ENCODE measurements around the gene RAET1L. TPM values are rescaled to one million over a fixed set of nuclear protein-coding genes. Genes with fewer than 3 reads are reported as not detected.

RAET1L gene
- total and polyA plus RNA-seq, 2 experiments from 2014 or later: not detected

DNA sequence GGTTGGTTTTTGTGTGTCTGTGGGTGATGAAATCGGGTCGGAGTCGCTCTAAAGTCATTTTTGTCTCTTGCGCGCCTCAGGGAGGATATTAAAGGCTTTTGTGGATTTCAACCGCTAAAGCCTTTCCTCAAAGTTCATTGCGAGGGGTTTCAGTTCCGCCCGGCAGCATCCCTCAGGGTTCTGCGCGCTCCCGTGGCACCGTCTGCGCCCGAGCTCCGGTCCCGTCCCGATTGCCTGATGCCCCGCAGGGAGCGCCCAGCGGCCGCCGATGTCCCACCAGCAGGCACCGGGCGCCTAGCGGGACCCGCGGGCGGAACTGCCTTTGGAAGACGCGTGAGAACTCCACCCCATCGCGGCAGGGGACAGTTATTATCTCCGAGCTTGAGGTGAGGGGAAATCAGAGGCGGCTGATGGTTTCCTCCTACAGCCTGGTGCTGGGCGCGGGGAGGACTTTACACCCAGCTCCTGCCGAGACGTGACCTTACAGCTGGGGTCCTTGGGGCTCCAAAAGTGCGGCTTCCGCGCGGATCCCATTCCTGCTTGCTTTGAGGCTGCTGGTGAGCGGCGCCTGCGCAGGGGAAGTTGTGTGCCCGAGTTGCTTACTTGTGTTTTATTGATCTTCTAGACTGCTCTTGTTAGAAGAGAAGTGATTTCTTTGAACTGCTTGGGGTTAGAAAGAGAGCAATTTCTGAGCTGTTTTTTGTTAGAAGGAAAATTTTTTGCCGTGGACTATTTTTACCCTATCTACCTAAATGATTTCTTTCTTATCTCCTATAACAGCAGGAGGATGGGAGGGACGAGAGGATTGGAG lies 34.5 kb downstream of the RAET1L start (continued):
- TF ChIP-seq, protein P1, sequence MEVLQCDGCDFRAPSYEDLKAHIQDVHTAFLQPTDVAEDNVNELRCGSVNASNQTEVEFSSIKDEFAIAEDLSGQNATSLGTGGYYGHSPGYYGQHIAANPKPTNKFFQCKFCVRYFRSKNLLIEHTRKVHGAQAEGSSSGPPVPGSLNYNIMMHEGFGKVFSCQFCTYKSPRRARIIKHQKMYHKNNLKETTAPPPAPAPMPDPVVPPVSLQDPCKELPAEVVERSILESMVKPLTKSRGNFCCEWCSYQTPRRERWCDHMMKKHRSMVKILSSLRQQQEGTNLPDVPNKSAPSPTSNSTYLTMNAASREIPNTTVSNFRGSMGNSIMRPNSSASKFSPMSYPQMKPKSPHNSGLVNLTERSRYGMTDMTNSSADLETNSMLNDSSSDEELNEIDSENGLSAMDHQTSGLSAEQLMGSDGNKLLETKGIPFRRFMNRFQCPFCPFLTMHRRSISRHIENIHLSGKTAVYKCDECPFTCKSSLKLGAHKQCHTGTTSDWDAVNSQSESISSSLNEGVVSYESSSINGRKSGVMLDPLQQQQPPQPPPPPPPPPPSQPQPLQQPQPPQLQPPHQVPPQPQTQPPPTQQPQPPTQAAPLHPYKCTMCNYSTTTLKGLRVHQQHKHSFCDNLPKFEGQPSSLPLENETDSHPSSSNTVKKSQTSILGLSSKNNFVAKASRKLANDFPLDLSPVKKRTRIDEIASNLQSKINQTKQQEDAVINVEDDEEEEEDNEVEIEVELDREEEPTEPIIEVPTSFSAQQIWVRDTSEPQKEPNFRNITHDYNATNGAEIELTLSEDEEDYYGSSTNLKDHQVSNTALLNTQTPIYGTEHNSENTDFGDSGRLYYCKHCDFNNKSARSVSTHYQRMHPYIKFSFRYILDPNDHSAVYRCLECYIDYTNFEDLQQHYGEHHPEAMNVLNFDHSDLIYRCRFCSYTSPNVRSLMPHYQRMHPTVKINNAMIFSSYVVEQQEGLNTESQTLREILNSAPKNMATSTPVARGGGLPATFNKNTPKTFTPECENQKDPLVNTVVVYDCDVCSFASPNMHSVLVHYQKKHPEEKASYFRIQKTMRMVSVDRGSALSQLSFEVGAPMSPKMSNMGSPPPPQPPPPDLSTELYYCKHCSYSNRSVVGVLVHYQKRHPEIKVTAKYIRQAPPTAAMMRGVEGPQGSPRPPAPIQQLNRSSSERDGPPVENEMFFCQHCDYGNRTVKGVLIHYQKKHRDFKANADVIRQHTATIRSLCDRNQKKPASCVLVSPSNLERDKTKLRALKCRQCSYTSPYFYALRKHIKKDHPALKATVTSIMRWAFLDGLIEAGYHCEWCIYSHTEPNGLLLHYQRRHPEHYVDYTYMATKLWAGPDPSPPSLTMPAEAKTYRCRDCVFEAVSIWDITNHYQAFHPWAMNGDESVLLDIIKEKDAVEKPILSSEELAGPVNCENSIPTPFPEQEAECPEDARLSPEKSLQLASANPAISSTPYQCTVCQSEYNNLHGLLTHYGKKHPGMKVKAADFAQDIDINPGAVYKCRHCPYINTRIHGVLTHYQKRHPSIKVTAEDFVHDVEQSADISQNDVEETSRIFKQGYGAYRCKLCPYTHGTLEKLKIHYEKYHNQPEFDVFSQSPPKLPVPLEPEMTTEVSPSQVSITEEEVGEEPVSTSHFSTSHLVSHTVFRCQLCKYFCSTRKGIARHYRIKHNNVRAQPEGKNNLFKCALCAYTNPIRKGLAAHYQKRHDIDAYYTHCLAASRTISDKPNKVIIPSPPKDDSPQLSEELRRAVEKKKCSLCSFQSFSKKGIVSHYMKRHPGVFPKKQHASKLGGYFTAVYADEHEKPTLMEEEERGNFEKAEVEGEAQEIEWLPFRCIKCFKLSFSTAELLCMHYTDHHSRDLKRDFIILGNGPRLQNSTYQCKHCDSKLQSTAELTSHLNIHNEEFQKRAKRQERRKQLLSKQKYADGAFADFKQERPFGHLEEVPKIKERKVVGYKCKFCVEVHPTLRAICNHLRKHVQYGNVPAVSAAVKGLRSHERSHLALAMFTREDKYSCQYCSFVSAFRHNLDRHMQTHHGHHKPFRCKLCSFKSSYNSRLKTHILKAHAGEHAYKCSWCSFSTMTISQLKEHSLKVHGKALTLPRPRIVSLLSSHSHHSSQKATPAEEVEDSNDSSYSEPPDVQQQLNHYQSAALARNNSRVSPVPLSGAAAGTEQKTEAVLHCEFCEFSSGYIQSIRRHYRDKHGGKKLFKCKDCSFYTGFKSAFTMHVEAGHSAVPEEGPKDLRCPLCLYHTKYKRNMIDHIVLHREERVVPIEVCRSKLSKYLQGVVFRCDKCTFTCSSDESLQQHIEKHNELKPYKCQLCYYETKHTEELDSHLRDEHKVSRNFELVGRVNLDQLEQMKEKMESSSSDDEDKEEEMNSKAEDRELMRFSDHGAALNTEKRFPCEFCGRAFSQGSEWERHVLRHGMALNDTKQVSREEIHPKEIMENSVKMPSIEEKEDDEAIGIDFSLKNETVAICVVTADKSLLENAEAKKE (CRISPR knock-in tag; IDR thresholded peaks at IDR 0.05): no peak
- TF ChIP-seq EZH2phosphoT487 (IDR thresholded peaks at IDR 0.05; ENCODE audit: unreplicated experiment) (peak; percentile 87), ZNF114 (CRISPR knock-in tag; IDR thresholded peaks at IDR 0.05) (no peak)

DNA sequence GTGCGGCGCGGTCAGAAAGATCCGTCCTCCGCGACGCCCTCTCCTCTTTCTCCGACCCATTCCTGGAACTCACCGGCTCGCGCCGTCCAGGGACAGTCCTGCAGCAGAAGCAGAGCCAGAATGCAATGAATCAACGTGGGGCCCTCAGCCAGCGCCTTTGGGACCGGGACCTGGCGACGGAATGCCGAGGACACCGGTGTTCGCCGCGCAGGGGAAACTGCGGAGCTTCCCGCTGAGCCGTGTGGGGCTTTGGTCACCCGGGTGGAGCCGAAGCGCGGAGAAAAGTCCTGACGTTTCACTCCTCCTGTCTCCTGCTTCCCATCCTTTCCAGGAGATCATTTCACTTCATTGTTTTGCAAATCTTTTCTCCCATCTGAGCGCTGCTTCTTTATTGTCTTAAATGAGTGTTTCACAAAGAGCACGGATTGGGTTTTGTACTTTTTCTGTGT lies 35.1 kb downstream of the RAET1L start:
- peak; percentile 90 for TF ChIP-seq EZH2phosphoT487 (IDR thresholded peaks at IDR 0.05; ENCODE audit: unreplicated experiment)
- TF ChIP-seq ZNF114 (CRISPR knock-in tag; IDR thresholded peaks at IDR 0.05): no peak
- no peak for TF ChIP-seq POLR2AphosphoS5 (IDR thresholded peaks at IDR 0.05; ENCODE audit: low read depth)
- TF ChIP-seq, protein P2, sequence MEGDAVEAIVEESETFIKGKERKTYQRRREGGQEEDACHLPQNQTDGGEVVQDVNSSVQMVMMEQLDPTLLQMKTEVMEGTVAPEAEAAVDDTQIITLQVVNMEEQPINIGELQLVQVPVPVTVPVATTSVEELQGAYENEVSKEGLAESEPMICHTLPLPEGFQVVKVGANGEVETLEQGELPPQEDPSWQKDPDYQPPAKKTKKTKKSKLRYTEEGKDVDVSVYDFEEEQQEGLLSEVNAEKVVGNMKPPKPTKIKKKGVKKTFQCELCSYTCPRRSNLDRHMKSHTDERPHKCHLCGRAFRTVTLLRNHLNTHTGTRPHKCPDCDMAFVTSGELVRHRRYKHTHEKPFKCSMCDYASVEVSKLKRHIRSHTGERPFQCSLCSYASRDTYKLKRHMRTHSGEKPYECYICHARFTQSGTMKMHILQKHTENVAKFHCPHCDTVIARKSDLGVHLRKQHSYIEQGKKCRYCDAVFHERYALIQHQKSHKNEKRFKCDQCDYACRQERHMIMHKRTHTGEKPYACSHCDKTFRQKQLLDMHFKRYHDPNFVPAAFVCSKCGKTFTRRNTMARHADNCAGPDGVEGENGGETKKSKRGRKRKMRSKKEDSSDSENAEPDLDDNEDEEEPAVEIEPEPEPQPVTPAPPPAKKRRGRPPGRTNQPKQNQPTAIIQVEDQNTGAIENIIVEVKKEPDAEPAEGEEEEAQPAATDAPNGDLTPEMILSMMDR (conservative IDR thresholded peaks at IDR 0.05; ENCODE audit: low read depth in 2 of 2): no peak

More for the DNA sequence above, 35.1 kb downstream of the RAET1L start:
- no peaks in the 10 kb centered on the region for H3K9me2 ChIP-seq (ENCODE audit: insufficient read depth)
- peaks cover 14% of the 10 kb centered on the region for H4K20me1 ChIP-seq (replicated peaks; ENCODE audit: insufficient read depth)
- Mint-ChIP-seq H3K9me3 (peaks cover 5% of the 10 kb centered on the region; the same call in 1 of the 3 replicates), H3K27ac (no peak overlapping the region), H3K27me3 (ENCODE audit: insufficient read depth, low read depth, poor library complexity) (peaks cover 98% of the 10 kb centered on the region), H3K4me1 (peaks cover 33% of the 10 kb centered on the region), H3K4me3 (peak overlapping the region; percentile 61), H3K36me3 (ENCODE audit: low read depth) (no peaks in the 10 kb centered on the region; the same call in 2 of the 3 replicates)
- no peaks in the 10 kb centered on the region for H3K79me2 ChIP-seq (replicated peaks; ENCODE audit: insufficient read depth)
- no peak overlapping the region for H3K27ac ChIP-seq (ENCODE audit: low read depth)
- no peak overlapping the region; the same call in 1 of the 2 replicates for H2AFZ ChIP-seq
- ATAC-seq (peak; percentile 25), DNase-seq (ENCODE audit: low spot score) (peak; percentile 40)
- peak overlapping the region; percentile 77 for H3K4me2 ChIP-seq
- H3F3A ChIP-seq (replicated peaks; ENCODE audit: low read depth): peaks cover 5% of the 10 kb centered on the region; the same call in 1 of the 2 replicates
- H3K27me3 ChIP-seq (ENCODE audit: insufficient read depth): peaks cover 100% of the 10 kb centered on the region
- H3K4me1 ChIP-seq (ENCODE audit: insufficient read depth): peaks cover 13% of the 10 kb centered on the region; the same call in 1 of the 2 replicates
- no peaks in the 10 kb centered on the region for H3K36me3 ChIP-seq (ENCODE audit: insufficient read depth)
- H3K4me3 ChIP-seq: peak overlapping the region; percentile 49

All from GM23338 (cell line).